Left cardiac atrium (tissue), 4 donors: ENCODE measurements around the gene MDH1B. TPM values are rescaled to one million over a fixed set of nuclear protein-coding genes. Genes with fewer than 3 reads are reported as not detected.

ENCODE experiments used
- ATAC-seq, 2 donors: fragments of 200-7000 bp; cut with Tn5 transposase; one replicate each; pipeline ENCODE4 v1.9.1; 2020; ENCODE audit warnings: mild to moderate bottlenecking in 2 of 2, moderate library complexity in 2 of 2
- DNase-seq: peaks from one replicate; pipeline ENCODE4 v3.0.0-alpha.2; 2020
- intact Hi-C, 2 donors: fragments of 100-400 bp; cut with DNase I; formaldehyde crosslinking; loops; one replicate each; pipeline versions ENCODE4 v1.14.1 to v1.15.1; 2022 to 2023
- microRNA-seq, 2 donors: library from miRNA; unstranded; fragments of <30 nt; microRNA quantifications; one replicate each; pipeline ENCODE4 v1.2.0, GENCODE V29; 2020
- total RNA-seq, 2 donors: library from RNA; stranded (reverse); fragmentation: NEBNext Ultra II Directional; extraction: Animal tissue kit (Norgen Biotek cat#: 25700); gene quantifications; one replicate each; pipeline ENCODE4 v1.2.1, GENCODE V29; 2021
- donor health status: DM: no; HTN: yes; CAD: no.
- donor health status: DM: no; HTN: yes; CAD: no; lungs with severe emphysema.
- donor health status: DM: yes; HTN: yes; CAD: no.
- donor health status: Dilated cardiomyopathy.

Gene MDH1B
- total RNA-seq, 2 donors from 2014 or later = 0.50 to 0.80 TPM

- no peak for DNase-seq
- intact Hi-C loops = no loop called here
- ATAC-seq = no peak
Measured at GRCh38 chr2:206707164-206707701, 57.9 kb downstream of the MDH1B start.

- intact Hi-C loops = no loop called here
- DNase-seq = no peak
- ATAC-seq = no peak
Measured at GRCh38 chr2:206701952-206702605, 63.0 kb downstream of the MDH1B start.

- DNase-seq (no peak), ATAC-seq (no peak)
- intact Hi-C loops = no loop called here
Measured at GRCh38 chr2:206700156-206700555, 65.0 kb downstream of the MDH1B start.

GRCh38 chr2:206698811-206699210 lies 66.3 kb downstream of the MDH1B start:
- no peak for ATAC-seq
- no peak for DNase-seq
- intact Hi-C loops = no loop called here

- ATAC-seq = no peak
- intact Hi-C loops = no loop called here
- DNase-seq = no peak
Measured at GRCh38 chr2:206696910-206697309, 68.2 kb downstream of the MDH1B start.

GRCh38 chr2:206693399-206694137 lies 71.6 kb downstream of the MDH1B start:
- peak; percentile 41 to 73 for ATAC-seq
- DNase-seq = no peak
- intact Hi-C loops = loop anchor here (5.0 kb wide), 2 partner anchors 89 to 784 kb away; no protein-coding TSS in a partner anchor

GRCh38 chr2:206692971-206693370 lies 72.2 kb downstream of the MDH1B start:
- DNase-seq = no peak
- intact Hi-C loops = loop anchor here (5.0 kb wide), 2 partner anchors 89 to 784 kb away; no protein-coding TSS in a partner anchor
- no peak for ATAC-seq

DNA sequence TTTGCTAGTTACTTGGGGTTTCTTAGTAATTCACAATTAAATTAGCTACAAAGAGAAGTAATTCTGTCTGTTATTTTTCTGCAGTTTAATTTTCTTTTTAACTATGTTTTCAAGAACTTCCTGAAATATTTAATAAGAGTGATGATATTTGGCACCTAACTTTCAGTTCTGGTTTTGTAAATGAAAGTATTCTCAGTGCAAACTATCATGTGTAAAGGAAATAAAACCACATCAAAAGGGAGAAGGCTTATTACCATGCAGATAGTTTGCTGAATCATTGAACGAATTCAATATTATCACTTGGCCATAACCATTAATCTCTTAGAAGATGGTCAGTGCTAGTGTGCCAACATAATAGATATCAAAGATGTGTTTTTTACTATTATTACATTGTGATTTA lies 76.1 kb downstream of the MDH1B start:
- intact Hi-C loops = no loop called here
- ATAC-seq = no peak
- no peak for DNase-seq

- intact Hi-C loops = no loop called here
- DNase-seq (no peak), ATAC-seq (no peak)
Measured at GRCh38 chr2:206688453-206688852, 76.7 kb downstream of the MDH1B start.

Small RNAs within 50 kb of the gene (microRNA-seq; reads per million reads assigned to microRNA genes)
- gene MIR3130-1 (0 reads per million in 2 donors), gene MIR3130-2 (0 reads per million in 2 donors)

Other genes with a start within 250 kb of the MDH1B start
- not detected for gene FAM237A, start 122.8 kb downstream of the MDH1B start, total RNA-seq
- not detected for gene DYTN, start 46.9 kb downstream of the MDH1B start, total RNA-seq
- 10 to 100 TPM; 23.7 to 34.8 TPM for gene FASTKD2, start 278 bp upstream of the MDH1B start, total RNA-seq
- under 1 TPM; 0.34 to 0.50 TPM for gene CPO, start 174.2 kb upstream of the MDH1B start, total RNA-seq